NCI-H1694 (cell line): ENCODE results near the gene CXCL1.

ENCODE experiments used
- DNase-seq: peaks from one replicate; lab custom pipeline; 2025; lab: John Stamatoyannopoulos, UW

CXCL1 gene

DNA sequence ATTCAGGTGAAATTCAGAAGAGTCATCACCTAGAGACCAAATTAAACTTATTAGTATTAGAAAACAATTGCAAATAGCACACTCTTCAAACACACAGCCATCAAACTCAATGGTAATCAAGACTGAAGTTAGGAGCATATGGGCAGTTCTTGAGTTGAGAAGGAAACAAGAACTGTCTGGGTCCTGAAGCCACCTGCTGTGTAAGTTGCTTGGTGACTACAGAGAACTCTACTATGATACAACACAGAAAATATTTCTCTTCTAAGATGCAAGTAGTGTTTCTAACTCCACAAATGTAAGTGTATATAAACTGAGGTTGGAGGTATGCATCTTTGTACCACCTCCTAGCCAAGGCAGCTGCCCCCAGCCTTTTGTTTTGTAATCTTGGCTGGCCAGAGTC, 16.4 kb upstream of the CXCL1 start:
- DNase-seq: no peak

DNA sequence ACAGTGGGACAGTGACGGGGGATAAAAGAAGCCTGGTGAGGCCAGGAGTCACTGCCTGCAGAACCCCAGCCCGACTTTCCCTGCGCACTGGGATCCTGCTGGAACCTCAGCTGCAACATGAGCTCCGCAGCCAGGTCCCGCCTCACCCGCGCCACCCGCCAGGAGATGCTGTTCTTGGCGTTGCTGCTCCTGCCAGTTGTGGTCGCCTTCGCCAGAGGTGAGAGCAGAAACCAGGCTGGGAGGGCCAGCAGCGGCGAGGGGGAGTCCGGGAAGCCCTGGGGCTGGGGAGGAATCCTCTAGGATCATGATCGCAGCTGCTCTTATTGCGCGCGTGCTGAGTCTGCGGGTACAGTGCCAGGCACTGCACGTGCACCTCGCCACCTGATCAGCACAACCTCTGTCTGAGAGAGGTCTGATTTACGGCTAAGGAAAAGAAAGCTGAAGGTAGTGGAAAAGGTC, 15.9 kb upstream of the CXCL1 start, which contains the start of gene PF4V1:
Gene PF4V1 (plus strand): TSS at position 51 of the 459 bp plus-strand sequence. CDS start 67 bp downstream, at position 118.
- no peak for DNase-seq

DNA sequence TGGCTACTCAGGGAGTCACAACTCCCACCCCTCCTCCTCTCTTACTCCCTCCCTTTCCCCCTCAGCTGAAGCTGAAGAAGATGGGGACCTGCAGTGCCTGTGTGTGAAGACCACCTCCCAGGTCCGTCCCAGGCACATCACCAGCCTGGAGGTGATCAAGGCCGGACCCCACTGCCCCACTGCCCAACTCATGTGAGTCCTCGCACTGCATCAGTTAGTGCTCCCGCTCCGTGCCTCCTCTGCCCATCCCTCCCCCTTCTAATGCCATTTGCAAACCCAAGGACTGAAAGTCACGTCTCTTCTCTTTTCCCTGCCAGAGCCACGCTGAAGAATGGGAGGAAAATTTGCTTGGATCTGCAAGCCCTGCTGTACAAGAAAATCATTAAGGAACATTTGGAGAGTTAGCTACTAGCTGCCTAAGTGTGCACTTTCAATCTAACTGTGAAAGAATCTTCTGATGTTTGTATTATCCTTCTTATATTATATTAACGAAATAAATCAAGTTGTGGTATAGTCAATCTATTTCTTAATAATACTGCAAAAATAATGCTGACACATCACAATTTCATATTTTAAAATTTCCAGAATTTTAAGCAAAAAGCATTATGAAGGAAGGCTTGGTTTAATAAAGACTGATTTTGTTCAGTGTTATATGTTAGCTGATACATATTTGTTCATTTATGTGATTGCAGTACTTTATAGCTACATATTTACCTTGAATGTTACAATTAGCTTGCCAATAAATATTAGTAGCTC, 15.3 kb upstream of the CXCL1 start:
- DNase-seq: no peak

DNA sequence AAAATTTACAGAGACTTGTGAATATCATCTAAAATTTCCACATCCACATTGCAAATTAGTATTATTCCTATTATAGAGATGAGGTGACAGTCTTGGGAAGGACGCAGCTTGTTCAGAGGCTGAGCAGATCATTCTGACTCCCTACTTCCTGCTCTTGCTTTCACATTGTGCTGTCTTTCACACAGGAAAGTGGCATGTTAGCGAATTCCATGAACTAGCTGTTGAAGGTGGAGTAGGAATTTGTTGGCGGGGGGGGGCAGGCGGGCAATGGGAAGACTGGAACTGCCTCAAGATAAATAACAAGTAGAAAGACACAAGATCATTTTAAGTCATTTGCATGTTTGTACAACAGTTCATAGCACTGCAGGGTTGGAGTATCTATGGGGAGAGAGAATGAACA, 13.8 kb upstream of the CXCL1 start:
- no peak for DNase-seq

DNA sequence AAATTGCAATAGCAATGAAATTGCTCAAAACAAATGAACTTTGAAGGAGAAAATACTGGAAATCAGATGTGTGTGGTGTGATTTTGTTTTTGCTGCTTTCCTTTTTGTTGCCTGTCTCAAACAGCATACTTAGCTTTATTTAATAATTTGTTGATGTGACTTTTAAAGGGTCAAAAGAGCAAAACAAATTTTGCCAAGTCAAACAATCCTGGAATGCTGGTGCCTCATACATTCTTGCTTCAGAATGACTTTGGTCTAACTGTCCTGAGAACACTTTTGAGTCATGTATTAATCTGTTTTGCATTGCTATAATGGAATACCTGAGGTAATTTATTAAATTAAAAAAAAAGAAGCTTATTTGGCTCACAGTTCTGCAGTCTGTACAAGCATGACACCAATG, 12.7 kb upstream of the CXCL1 start:
- no peak for DNase-seq

DNA sequence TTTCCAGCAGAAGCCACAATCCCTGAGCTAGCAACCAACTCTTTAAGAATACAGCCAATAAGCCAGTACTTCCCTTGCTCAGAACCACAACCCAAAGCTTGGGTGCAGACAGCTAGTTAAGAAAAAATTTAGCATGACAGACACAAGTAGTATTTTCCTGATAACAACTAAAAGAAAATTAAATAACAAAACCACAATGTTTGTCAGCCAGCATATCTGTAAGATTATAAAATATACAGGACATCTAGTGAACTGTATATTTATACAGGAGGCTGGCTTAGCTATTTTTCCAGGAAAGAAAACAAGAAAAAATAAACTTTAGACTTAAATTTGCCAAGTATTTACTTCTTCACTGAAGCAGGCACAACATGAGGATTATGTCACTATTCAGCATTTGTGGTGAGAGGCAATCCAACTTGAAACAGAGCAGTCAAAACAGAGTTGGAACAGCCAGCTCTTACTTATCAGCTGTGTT, 9.5 kb upstream of the CXCL1 start:
- DNase-seq: no peak

DNA sequence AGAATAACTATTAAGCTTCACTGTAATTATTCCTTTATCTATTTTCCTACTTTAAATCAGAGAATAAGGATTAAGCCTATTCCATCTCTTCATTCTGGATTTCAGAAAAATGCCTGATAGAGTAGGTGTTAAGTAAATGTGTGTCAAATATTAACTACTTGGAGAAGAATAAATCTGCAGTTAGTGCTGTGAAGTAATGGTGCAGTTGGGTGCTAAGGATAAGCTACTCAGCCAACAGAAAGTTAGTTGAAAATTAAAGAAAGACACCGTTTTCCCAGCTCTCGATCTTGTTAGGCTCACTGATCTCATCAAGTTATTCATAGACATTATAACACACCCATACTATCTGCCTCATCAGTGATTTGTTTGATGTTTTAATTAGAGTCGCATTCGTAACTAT, 9.0 kb upstream of the CXCL1 start:
- no peak for DNase-seq

DNA sequence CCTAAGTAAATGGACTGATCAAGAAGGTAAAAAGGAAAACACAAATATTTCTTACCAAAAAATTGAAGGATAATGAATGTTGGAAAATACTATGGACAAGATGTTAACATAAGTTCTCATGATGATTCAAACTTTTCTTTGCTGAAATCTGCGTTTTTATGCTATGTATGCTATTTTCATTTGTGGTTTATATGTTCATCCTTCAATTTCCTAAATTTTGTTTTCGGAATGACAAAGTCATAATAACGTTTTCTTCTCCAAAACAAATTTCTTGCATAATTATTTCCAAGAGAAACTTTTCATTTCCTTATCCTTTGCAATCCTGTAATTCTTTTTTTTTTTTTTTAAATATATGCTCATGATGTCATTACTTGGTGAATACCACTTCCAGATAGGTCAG, 8.3 kb upstream of the CXCL1 start:
- DNase-seq: no peak

DNA sequence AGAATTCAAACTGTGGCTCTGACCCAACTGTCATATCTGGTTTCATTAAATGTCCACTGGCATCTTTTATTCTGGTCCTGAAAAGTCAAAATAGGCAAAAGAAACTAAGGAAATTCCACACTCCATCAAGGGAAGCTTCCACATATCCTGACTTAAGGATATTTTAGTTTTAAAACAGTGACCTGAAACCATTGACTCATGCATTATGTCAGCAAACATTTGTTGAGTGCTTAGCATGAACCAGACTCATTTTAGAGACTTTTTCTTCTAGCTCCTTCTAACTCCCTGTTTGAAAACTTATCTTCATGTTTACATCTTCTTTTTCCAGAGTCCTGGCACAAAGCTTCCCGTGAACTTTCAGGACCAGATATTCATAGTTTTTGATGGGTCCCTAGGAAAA, 6.9 kb upstream of the CXCL1 start:
- no peak for DNase-seq

DNA sequence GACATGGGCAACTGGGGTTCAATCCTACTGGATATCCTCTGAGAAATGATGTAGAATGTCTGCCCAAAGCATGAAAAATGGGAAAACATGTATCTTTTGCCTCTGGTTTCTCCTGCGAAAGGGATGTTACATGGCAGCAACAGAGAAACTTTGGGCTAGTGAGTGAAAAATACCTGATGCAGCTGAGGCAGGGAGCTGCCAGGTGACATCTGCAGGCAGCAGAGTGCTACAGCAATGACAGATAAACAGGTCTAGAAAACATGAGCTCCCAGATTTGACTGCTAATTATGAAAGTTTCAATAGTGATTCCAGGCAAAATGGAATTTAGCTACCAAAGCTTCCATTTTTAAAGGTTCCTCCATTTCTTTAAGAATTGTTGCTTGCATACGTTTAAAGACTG, 4.8 kb upstream of the CXCL1 start:
- DNase-seq: no peak

DNA sequence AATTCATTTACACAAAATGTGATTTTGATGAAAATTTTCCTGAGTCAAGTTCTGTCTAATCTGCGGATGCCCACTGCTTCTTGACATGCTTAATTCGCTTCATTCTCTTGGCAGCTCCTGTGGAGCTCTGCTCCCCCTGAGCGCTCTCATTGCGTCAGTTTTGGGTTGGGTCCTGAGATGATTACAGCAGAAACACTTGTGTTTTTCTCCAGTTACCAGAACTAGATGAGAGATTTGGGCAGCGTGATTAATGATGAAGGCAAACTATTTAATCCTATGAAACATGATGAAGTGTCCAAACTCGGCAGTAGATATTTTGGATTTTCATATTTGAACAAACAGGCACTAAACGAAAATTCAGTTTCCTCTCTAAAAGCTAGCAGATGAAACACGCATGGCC, 4.2 kb upstream of the CXCL1 start:
- DNase-seq: no peak

DNA sequence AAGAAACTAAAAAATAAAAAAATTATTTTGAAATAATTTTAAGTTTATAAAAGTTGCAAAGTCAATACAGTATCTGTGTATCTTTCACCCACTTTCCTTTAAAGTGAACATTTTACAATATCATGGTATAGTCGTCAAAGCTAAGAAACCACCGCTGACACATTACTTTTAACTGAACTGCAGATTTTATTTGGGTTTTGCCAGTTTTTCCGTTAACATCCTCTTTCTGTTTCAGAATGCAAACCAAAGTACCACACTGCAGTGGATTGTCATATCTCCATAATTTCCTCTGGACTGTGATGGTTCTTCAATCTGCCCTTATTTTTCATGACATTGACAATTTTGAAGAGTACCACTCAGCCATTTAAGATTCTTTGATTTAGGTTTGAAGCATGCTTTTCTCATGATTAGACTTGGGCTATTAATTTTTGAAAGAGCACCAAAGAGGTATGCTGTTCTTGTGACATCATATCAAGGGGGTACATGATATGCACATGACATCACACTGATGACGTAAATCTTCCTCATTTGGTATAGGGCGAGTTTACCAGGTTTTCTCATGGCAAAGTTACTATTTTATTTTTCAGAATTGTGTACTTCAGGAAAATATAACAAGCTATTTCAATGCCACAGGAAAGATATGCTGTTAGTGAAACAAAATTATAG, 3.6 kb upstream of the CXCL1 start:
- DNase-seq: no peak

DNA sequence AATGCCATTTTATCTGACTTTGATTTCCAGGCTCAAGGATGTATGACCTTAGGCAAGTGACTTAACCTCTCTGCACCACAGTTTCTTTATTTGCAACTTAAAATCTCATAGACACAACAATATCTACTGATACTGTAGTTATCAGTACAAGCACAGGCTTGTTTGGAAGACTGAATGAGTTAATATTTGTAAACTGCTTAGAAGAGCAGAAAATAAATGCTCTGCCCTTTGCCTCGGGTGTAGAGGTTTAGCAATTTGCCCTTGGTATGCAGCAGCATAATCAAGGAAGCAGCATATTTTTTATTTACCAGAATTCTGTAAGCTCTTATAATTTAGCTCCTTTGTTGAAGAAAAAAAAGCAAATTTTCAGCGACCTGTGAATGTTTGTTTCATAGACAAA, 2.9 kb upstream of the CXCL1 start:
- DNase-seq: no peak

DNA sequence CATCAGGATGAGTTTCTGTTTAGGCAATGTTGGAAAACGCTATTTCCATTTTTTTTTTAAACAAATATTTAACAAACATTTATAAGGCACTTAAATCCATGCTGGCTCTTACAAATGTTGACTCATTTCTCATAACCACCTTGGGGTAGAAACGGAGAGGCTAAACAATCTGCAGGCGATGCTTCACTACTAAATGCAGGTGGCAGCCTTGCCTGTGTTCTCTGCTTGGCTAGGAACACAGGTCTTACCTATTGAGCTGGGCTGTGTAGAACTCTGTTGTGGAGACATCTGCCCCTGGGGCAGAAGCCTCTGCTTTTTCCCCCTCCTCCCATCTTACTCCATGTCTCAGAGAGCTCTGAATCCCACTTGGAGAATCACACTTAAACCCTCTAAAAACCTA, 1.4 kb upstream of the CXCL1 start:
- no peak for DNase-seq

DNA sequence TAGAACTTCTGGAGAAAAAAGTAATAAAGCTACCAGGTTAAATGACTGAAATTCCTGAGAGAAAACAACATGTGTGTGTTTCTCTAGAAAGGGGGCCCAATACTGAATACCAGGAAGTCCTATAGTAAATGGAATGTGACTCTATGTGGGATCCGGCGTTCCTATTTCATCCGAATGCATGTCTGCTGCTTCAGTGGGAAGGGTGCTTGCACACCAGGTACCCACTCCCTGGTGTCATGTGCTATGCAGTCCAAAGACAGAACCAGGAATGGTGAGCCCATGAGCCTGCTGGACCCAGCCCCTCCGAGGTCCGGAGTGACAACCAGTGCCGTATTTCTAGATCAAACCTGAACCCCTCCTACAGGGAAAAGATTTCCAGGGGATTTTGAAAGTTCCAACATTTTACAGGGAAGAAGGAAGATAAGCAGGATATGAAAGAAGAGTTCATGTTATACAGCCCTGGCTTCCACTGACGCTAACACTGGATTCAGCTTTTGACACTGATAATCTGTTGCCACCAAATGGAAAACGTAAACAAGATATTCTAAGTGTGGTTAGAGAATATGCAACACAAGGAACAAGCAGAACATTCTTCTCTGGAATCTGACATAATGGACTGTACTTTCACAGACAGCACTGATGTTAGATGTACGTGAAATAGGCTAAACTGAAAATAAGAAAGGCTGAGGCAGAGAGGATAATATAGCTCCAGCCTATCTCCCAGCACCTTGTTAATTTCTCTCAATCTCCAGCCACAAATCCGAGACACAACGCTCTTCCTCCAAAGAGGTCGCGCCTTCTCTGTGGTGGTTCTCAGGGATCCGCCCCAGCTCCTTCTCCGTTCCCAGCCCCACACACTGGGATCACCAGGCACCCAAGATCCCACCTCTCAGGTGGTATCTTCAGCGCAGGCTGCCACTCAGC, 725 bp upstream of the CXCL1 start:
- DNase-seq: no peak

DNA sequence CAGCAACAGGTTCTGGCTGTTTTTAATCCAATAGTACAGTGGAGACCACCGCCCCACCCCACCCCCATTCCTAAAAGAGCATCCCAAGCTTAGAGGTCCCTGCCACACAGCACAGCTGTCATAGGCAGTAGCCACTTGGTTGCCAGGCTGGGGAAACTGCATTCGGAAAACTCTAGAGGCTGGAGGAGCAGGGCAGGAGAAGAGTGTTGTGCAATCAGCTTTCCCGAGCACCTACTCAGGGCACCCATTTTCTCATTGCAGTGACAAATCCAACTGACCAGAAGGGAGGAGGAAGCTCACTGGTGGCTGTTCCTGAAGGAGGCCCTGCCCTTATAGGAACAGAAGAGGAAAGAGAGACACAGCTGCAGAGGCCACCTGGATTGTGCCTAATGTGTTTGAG, 1.1 kb downstream of the CXCL1 start:
- no peak for DNase-seq

DNA sequence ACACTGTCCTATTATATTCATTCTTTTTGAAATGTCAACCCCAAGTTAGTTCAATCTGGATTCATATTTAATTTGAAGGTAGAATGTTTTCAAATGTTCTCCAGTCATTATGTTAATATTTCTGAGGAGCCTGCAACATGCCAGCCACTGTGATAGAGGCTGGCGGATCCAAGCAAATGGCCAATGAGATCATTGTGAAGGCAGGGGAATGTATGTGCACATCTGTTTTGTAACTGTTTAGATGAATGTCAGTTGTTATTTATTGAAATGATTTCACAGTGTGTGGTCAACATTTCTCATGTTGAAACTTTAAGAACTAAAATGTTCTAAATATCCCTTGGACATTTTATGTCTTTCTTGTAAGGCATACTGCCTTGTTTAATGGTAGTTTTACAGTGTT, 1.6 kb downstream of the CXCL1 start:
- DNase-seq: no peak

DNA sequence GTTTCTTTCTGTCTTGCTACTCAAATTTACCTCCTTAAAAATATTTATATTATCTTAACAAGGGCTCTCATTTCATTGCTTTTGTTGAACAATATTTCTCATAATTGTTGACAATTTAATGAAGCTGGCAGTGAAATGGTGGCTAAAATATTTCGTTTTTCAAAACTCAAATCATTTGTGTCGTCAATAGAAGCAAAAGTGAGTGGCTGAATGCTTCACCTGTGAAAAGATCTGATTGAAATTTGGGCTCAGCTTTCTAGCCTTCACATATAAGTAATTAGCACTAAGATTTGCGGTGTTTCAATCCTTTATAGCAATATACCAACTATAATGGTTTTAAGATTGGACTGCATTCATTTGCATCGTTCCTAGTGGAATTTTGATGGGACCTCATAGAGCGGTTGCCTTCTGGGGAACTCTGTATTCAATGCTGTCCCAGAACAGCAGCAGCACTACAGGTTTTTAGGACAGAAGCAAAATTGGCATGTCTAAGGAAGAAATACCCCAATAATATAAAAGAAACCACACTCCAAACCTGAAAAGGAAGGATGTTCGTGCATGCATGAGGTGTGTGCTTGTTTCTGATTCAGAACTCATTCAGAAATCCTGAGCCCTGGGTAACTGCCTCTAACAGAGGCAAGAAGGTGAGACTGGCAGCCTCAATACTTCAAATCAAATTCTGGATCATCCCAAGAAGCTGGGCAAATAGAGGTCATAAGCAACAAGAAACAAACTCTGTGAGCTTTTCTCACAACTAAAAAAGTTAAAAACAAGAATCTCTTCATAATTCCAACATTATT, 2.5 kb downstream of the CXCL1 start:
- DNase-seq: no peak

DNA sequence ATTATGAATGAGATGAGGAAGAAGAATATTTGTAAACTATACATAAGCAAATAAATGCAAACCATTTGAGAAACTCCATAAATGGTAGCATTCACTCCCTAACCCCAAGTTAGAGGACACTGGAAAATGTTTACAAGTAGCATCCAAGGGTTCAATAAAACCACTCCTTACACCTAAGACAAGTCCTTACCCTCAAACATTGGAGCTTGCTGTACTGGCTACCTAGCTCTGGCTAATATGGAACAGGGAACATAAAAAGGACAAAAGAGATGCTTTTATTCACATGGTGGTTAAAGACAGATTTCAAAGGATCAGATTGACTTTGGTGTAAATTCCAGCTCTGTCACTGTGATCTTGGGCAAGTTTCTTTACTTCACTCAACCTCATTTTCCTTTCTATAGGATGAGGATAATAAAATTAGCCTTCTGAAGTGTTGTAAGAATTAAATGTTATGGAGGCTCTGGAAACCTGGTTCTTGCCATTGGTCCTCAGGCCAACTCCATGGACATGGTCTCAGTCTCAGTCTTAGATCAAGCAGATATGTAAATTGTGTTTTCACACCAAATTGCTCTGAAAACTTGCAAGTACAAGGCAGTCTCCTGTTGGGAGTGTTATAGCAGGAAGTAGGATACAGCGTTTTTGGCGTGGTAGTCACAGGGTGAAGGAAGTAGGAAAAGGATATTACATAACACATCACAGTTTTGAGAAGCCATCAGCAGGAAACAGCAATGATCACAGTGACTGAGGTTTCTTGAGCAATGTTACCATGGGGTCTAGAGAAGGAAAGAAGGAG, 3.3 kb downstream of the CXCL1 start:
- DNase-seq: no peak

DNA sequence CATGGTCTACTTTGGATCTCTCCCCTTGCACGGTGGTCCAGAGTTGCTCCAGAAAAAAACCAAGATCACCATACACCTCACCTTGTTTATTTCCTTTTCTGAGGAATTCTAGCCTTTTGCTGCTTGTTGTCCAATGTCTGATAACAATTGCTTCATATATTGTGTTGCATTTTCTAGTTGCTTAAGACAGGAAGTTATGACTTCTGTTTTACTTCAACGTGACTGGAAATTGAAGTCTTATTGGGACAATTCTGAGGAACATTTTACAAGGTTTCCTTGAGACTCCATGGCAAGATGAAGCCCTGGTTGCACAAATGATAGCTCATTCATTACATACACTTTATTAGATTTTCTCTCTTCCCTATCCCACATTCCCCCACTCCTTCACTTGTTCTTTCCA, 5.2 kb downstream of the CXCL1 start:
- no peak for DNase-seq

DNA sequence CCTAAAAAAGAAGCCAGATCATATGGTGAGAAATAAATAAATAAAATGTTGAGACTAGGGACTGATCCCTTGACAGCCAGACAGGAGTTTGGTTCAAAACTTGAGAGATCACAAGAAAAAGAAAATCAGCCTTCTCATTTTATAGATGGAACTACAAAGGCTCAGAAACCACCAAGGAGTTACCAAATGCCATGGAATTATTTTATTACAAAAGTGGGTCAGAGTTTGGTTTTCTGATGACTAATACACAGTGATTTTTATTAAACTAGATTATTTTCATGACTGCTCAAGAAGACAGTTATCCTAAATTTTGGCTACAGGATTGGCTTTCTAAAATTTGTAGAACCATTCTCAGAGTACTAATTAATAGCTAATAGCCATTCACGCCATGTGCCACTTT, 6.2 kb downstream of the CXCL1 start:
- DNase-seq: no peak
